Vagina (tissue), 2 donors: ENCODE measurements around the gene MARF1. TPM values are rescaled to one million over a fixed set of nuclear protein-coding genes. Genes with fewer than 3 reads are reported as not detected.
"Not testable (repeated sequence)": the region's sequence is repeated elsewhere in the genome, so short reads cannot be mapped to it uniquely, and the experiment has no call there.

Experiments used
- DNase-seq, 2 donors: peaks; one replicate each; pipeline ENCODE4 v3.0.0-alpha.2; 2017; ENCODE audit errors: extremely low spot score in 2 of 2
- H3K27ac ChIP-seq: fragments of 200-600 bp; sonication (generic); one replicate; pipeline ENCODE4 v1.5.1; 2019
- H3K27me3 ChIP-seq: fragments of 200-600 bp; sonication (generic); one replicate; pipeline ENCODE4 v1.5.1; 2019
- H3K36me3 ChIP-seq, 2 donors: fragments of 200-600 bp; sonication (generic); one replicate each; pipeline ENCODE4 v1.5.1; 2017 to 2019
- H3K4me1 ChIP-seq: fragments of 200-600 bp; sonication (generic); one replicate; pipeline ENCODE4 v1.5.1; 2019
- H3K4me3 ChIP-seq, 2 donors: fragments of 200-600 bp; sonication (generic); 1 replicate in 1 of 2; 2 replicates in 1 of 2; pipeline ENCODE4 v1.5.1; 2016 to 2019
- H3K9me3 ChIP-seq: fragments of 200-600 bp; sonication (generic); one replicate; pipeline ENCODE4 v1.5.1; 2019
- POLR2A ChIP-seq, 2 donors: fragments of 450-650 bp; IDR thresholded peaks; one replicate each; pipeline ENCODE4 v1.6.1; 2017; ENCODE audit warnings: antibody characterized with exemption in 2 of 2, mild to moderate bottlenecking in 2 of 2, moderate library complexity in 2 of 2
- POLR2AphosphoS5 ChIP-seq, 2 donors: sonication (generic); formaldehyde crosslinking; IDR thresholded peaks; one replicate each; pipeline ENCODE4 v1.9.0; 2017; ENCODE audit warnings: antibody characterized with exemption in 2 of 2, mild to moderate bottlenecking in 2 of 2, low read depth in 1 of 2; ENCODE audit not compliant: insufficient read depth in 1 of 2
- intact Hi-C: fragments of 100-400 bp; cut with DNase I; formaldehyde crosslinking; loops from one replicate; pipeline ENCODE4 v1.15.1; 2023
- total RNA-seq: library from RNA; depleted of rRNA; stranded (reverse); fragments of >200 nt; gene quantifications from one replicate; pipeline ENCODE4 v1.2.3, GENCODE V29; 2016
- TF ChIP-seq, protein P1 (sequence below), 3 experiments: fragments of 450-650 bp in 2 of 3; fragments of 200-600 bp in 1 of 3; sonication (generic) in 1 of 3; IDR thresholded peaks; one replicate each; pipeline ENCODE4 v1.5.1; 2017 to 2019; ENCODE audit warnings: antibody characterized with exemption in 3 of 3, mild to moderate bottlenecking in 2 of 3, moderate library complexity in 2 of 3

MARF1 gene
- total RNA-seq, 1 donor from 2014 or later: 39.0 TPM

DNA sequence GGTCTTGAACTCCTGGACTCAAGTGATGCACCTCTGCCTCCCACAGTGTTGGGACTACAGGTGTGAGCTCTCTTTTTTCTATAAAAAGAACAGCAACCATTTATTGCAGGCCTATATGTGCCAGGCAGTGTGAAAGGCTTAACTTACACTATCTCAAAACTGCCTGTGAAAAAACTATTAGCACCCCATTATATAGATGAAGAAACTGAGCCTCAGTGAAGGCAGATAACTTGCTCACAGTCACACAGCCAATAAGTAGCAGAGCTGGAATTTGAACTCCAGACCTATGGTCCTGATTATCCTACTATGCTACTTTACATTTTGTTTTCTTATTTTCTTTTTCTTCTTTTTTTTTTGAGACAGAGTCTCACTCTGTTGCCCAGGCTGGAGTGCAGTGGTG is 22.2 kb upstream of the MARF1 start:
- H3K9me3 ChIP-seq: no peaks in the 10 kb centered on the region
- peaks cover 0 to 54% of the 10 kb centered on the region in 2 donors for H3K36me3 ChIP-seq
- no peak overlapping the region for H3K4me3 ChIP-seq
- no peak overlapping the region for H3K27ac ChIP-seq
- no peaks in the 10 kb centered on the region for H3K4me1 ChIP-seq
- intact Hi-C loops: no loop called here
- no peak for DNase-seq
- H3K27me3 ChIP-seq: no peaks in the 10 kb centered on the region
- no peak for TF ChIP-seq POLR2AphosphoS5 (IDR thresholded peaks at IDR 0.05; ENCODE audit: insufficient read depth in 1 of 2, low read depth in 1 of 2)
- TF ChIP-seq, protein P1, sequence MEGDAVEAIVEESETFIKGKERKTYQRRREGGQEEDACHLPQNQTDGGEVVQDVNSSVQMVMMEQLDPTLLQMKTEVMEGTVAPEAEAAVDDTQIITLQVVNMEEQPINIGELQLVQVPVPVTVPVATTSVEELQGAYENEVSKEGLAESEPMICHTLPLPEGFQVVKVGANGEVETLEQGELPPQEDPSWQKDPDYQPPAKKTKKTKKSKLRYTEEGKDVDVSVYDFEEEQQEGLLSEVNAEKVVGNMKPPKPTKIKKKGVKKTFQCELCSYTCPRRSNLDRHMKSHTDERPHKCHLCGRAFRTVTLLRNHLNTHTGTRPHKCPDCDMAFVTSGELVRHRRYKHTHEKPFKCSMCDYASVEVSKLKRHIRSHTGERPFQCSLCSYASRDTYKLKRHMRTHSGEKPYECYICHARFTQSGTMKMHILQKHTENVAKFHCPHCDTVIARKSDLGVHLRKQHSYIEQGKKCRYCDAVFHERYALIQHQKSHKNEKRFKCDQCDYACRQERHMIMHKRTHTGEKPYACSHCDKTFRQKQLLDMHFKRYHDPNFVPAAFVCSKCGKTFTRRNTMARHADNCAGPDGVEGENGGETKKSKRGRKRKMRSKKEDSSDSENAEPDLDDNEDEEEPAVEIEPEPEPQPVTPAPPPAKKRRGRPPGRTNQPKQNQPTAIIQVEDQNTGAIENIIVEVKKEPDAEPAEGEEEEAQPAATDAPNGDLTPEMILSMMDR (IDR thresholded peaks at IDR 0.05): no peak

GRCh38 chr16:15660203-15660601 is 17.2 kb upstream of the MARF1 start:
- H3K4me3 ChIP-seq: no peak overlapping the region
- intact Hi-C loops: no loop called here
- DNase-seq: no peak
- H3K4me1 ChIP-seq: peaks cover 6% of the 10 kb centered on the region
- H3K9me3 ChIP-seq: no peaks in the 10 kb centered on the region
- peak overlapping the region; percentile 25 for H3K27ac ChIP-seq
- peaks cover 0 to 14% of the 10 kb centered on the region in 2 donors for H3K36me3 ChIP-seq
- TF ChIP-seq POLR2AphosphoS5 (IDR thresholded peaks at IDR 0.05; ENCODE audit: insufficient read depth in 1 of 2, low read depth in 1 of 2) (no peak), POLR2A (IDR thresholded peaks at IDR 0.05) (no peak)
- TF ChIP-seq, protein P1 (IDR thresholded peaks at IDR 0.05): no peak
- no peaks in the 10 kb centered on the region for H3K27me3 ChIP-seq

DNA sequence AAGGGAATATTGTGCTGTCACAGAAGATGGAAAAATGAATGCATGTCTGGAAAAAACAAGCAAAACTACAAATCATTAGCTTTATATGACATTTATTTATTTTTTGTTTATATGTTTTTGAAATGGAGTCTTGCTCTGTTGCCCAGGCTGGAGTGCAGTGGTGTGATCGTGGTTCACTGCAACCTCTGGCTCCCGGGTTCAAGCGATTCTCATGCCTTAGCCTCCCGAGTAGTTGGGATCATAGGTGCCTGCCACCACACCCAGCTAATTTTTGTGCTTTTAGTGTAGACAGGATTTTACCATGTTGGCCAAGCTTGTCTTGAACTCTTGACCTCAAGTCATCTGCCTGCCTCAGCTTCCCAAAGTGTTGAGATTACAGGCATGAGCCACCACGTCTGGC is 15.6 kb upstream of the MARF1 start:
- no peak overlapping the region for H3K4me3 ChIP-seq
- no peaks in the 10 kb centered on the region for H3K27me3 ChIP-seq
- H3K4me1 ChIP-seq: peaks cover 13% of the 10 kb centered on the region
- TF ChIP-seq, protein P1 (IDR thresholded peaks at IDR 0.05): no peak
- TF ChIP-seq POLR2AphosphoS5 (IDR thresholded peaks at IDR 0.05; ENCODE audit: insufficient read depth in 1 of 2, low read depth in 1 of 2) (no peak), POLR2A (IDR thresholded peaks at IDR 0.05) (no peak)
- DNase-seq: no peak
- H3K36me3 ChIP-seq: peaks cover 0 to 6% of the 10 kb centered on the region in 2 donors
- intact Hi-C loops: no loop called here
- H3K9me3 ChIP-seq: no peaks in the 10 kb centered on the region
- H3K27ac ChIP-seq: no peak overlapping the region

GRCh38 chr16:15658149-15658548 is 15.2 kb upstream of the MARF1 start:
- Histone ChIP-seq H3K9me3 (no peaks in the 10 kb centered on the region), H3K4me3 (no peak overlapping the region), H3K36me3 (peaks cover 0 to 6% of the 10 kb centered on the region in 2 donors), H3K4me1 (peaks cover 17% of the 10 kb centered on the region), H3K27ac (no peak overlapping the region), H3K27me3 (no peaks in the 10 kb centered on the region)
- TF ChIP-seq, protein P1 (IDR thresholded peaks at IDR 0.05): no peak
- no peak for TF ChIP-seq POLR2AphosphoS5 (IDR thresholded peaks at IDR 0.05; ENCODE audit: insufficient read depth in 1 of 2, low read depth in 1 of 2)
- TF ChIP-seq POLR2A (IDR thresholded peaks at IDR 0.05): no peak
- no peak for DNase-seq
- intact Hi-C loops: no loop called here

GRCh38 chr16:15655561-15655960 is 12.6 kb upstream of the MARF1 start:
- DNase-seq, H3K27me3 ChIP-seq, H3K27ac ChIP-seq, H3K9me3 ChIP-seq, H3K36me3 ChIP-seq, intact Hi-C loops, H3K4me3 ChIP-seq: not testable (repeated sequence)
- peaks cover 34% of the 10 kb centered on the region for H3K4me1 ChIP-seq

GRCh38 chr16:15654591-15654990 is 11.6 kb upstream of the MARF1 start:
- H3K4me3 ChIP-seq: no peak overlapping the region
- peaks cover 37% of the 10 kb centered on the region for H3K4me1 ChIP-seq
- no peaks in the 10 kb centered on the region for H3K36me3 ChIP-seq
- no peaks in the 10 kb centered on the region for H3K9me3 ChIP-seq
- intact Hi-C loops: no loop called here
- TF ChIP-seq POLR2AphosphoS5 (IDR thresholded peaks at IDR 0.05; ENCODE audit: insufficient read depth in 1 of 2, low read depth in 1 of 2): no peak
- TF ChIP-seq, protein P1 (IDR thresholded peaks at IDR 0.05): no peak
- no peak for TF ChIP-seq POLR2A (IDR thresholded peaks at IDR 0.05)
- DNase-seq: no peak
- no peak overlapping the region for H3K27ac ChIP-seq
- H3K27me3 ChIP-seq: no peaks in the 10 kb centered on the region
